ENCODE measurements around the gene KRT78. TPM values are rescaled to one million over a fixed set of nuclear protein-coding genes. Genes with fewer than 3 reads are reported as not detected.
A peak's percentile ranks its signal among the peaks of the same experiment; 100 is the strongest.

KRT78 gene
- polyA plus RNA-seq, 2 of the 4 experiments (the other 2 are of a cell fraction): 0.09 to 0.12 TPM

DNA sequence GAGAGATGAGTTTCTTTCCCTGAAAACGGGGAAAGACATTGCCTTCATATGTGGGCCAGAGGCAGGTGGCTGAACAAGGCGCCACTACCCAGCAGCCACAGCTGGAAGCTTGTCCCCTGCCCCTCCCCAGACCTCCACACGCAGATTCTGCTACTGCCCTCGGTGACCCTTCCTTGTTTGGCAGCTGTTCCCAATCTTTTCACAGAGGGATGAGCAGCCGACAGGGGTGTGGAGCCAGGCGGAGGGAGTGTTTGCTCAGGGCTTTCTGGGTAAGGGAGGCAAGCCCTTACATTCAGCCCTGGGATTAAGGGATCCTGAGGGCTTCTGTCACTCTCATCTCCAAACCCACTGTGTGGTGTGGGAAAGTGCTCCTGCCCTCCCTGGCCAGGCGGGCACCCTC is 30.4 kb downstream of the KRT78 start:
- H3K4me2 ChIP-seq: no peak overlapping the region; the same call in 2 of the 3 replicates
- ATAC-seq (no peak), FAIRE-seq (no peak), DNase-seq (ENCODE audit: low read depth in 1 of 2, low spot score in 1 of 2) (no peak)
- CTCF ChIA-PET: interaction anchor here (1.3 to 2.2 kb wide), 6 partner anchors 10 to 235 kb away, joined by 3 to 5 read pairs (median 4); no protein-coding TSS in a partner anchor
- no peaks in the 10 kb centered on the region for H3K9me3 ChIP-seq
- peak overlapping the region in 1 of 2 experiments; percentile 47; a peak in 3 of 6 replicates for H3K27ac ChIP-seq
- H3K4me3 ChIP-seq: no peak overlapping the region
- POLR2A ChIA-PET: no interaction called here
- whole genome bisulfite sequencing (ENCODE audit: missing lambda C conversion rate): 37% methylated on average over 7 of the region's 7 CpGs
- TF ChIP-seq HOXA7 (CRISPR knock-in tag; IDR thresholded peaks at IDR 0.05) (no peak), HEYL (CRISPR knock-in tag; IDR thresholded peaks at IDR 0.05) (no peak), SMC3 (IDR thresholded peaks at IDR 0.05) (no peak), EHF (CRISPR knock-in tag; IDR thresholded peaks at IDR 0.05) (no peak), ZC3H11A (IDR thresholded peaks at IDR 0.05) (no peak), CHD4 (IDR thresholded peaks at IDR 0.05; ENCODE audit: borderline replicate concordance) (no peak), KDM5A (IDR thresholded peaks at IDR 0.05) (no peak), MYC (IDR thresholded peaks at IDR 0.05; ENCODE audit: borderline replicate concordance, low read length) (no peak)
- TF ChIP-seq, protein P1, sequence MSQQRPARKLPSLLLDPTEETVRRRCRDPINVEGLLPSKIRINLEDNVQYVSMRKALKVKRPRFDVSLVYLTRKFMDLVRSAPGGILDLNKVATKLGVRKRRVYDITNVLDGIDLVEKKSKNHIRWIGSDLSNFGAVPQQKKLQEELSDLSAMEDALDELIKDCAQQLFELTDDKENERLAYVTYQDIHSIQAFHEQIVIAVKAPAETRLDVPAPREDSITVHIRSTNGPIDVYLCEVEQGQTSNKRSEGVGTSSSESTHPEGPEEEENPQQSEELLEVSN (IDR thresholded peaks at IDR 0.05; ENCODE audit: borderline replicate concordance, low read depth): no peak
- TF ChIP-seq, protein P2, sequence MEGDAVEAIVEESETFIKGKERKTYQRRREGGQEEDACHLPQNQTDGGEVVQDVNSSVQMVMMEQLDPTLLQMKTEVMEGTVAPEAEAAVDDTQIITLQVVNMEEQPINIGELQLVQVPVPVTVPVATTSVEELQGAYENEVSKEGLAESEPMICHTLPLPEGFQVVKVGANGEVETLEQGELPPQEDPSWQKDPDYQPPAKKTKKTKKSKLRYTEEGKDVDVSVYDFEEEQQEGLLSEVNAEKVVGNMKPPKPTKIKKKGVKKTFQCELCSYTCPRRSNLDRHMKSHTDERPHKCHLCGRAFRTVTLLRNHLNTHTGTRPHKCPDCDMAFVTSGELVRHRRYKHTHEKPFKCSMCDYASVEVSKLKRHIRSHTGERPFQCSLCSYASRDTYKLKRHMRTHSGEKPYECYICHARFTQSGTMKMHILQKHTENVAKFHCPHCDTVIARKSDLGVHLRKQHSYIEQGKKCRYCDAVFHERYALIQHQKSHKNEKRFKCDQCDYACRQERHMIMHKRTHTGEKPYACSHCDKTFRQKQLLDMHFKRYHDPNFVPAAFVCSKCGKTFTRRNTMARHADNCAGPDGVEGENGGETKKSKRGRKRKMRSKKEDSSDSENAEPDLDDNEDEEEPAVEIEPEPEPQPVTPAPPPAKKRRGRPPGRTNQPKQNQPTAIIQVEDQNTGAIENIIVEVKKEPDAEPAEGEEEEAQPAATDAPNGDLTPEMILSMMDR (IDR thresholded peaks at IDR 0.05): no peak
- TF ChIP-seq, protein P3, sequence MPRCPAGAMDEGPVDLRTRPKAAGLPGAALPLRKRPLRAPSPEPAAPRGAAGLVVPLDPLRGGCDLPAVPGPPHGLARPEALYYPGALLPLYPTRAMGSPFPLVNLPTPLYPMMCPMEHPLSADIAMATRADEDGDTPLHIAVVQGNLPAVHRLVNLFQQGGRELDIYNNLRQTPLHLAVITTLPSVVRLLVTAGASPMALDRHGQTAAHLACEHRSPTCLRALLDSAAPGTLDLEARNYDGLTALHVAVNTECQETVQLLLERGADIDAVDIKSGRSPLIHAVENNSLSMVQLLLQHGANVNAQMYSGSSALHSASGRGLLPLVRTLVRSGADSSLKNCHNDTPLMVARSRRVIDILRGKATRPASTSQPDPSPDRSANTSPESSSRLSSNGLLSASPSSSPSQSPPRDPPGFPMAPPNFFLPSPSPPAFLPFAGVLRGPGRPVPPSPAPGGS (IDR thresholded peaks at IDR 0.05): no peak
- H3K4me1 ChIP-seq: peaks cover 51% of the 10 kb centered on the region

DNA sequence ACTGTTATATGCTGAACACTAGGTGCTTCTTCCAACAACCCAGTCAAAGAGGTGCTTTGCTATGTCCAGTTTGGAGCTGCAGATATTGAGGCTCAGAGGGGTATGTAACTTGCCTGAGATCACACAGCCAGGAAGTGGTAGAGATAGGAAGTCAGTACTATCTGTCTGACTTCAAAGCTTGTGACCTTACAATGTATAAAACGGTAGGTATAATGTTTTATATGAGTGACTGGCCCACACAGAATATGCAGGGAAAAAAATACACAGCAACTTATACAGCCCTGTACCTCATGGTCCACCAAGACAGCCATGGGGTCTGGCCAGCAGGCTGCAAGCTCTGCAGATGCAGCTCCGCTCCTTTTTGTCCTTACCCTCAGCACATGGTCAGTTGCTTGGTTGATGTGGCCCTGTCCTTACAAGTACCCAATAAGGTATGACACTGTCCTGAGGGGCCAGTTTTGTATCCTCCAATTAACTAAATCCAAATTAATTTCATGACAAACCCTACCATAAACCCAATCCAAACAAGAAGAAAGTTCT is 31.0 kb downstream of the KRT78 start:
- TF ChIP-seq FOSL2 (IDR thresholded peaks at IDR 0.05): no peak
- TF ChIP-seq FOSL2 (CRISPR knock-in tag; IDR thresholded peaks at IDR 0.05): no peak
- ChIA-PET CTCF (interaction anchor here (0.7 to 2.2 kb wide), 8 partner anchors 9 to 234 kb away, joined by 3 to 5 read pairs (median 4); no protein-coding TSS in a partner anchor), POLR2A (interaction anchor here (0.5 kb wide), 1 partner anchor 485 kb away, joined by 3 read pairs; no protein-coding TSS in a partner anchor)
- H3K4me1 ChIP-seq: peaks cover 46% of the 10 kb centered on the region
- ATAC-seq (no peak), FAIRE-seq (no peak), DNase-seq (ENCODE audit: low read depth in 1 of 2, low spot score in 1 of 2) (no peak)
- H3K9me3 ChIP-seq: no peaks in the 10 kb centered on the region
- H3K27ac ChIP-seq: no peak overlapping the region; a peak in 1 of 6 replicates
- H3K4me3 ChIP-seq: no peak overlapping the region
- 92% methylated on average over 2 of the region's 2 CpGs for WGBS (ENCODE audit: missing lambda C conversion rate)
- H3K4me2 ChIP-seq: no peak overlapping the region

DNA sequence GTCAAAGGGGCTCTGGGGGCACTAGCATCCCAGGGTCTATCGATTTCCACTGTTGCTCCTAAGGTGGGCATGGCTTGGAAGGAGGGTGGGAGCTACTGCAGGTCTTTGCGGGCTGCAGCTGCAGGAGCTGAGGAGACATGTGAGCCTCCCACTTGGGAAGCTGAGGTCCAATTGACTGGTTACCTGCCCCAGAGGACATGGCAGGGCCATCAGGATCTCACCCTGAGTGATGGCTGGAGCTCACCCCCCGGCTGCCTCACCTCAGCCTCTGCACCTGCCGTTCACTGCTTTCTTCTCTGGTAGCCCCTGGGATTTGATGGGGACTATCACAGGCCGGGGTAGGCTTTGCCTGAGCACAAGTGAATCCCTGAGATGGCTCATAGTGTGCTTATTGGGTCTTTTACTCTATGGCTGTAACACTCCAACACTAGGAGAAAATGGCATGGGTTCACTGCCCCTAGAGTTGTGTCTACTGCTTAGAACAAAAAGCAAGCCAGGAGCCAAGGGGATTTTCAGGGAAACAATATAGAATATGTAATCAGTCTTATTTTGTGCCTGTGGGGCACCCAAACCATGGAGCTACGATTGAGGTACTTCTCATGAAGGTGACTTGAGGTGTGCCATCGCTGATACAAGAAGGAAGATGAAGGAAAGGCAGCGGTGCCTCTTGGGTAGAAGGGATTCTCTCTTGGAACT is 31.6 kb downstream of the KRT78 start:
- WGBS (ENCODE audit: missing lambda C conversion rate): 86% methylated on average over 7 of the region's 8 CpGs
- peaks cover 39% of the 10 kb centered on the region for H3K4me1 ChIP-seq
- ChIA-PET POLR2A (no interaction called here), CTCF (interaction anchor here (0.6 to 2.2 kb wide), 12 partner anchors 8 to 379 kb away, joined by 3 to 5 read pairs (median 4); no protein-coding TSS in a partner anchor)
- H3K9me3 ChIP-seq: no peaks in the 10 kb centered on the region
- H3K4me2 ChIP-seq: no peak overlapping the region
- H3K27ac ChIP-seq: no peak overlapping the region
- ATAC-seq (no peak), FAIRE-seq (no peak), DNase-seq (ENCODE audit: low read depth in 1 of 2, low spot score in 1 of 2) (no peak)
- no peak overlapping the region for H3K4me3 ChIP-seq
- TF ChIP-seq FOSB (CRISPR knock-in tag; IDR thresholded peaks at IDR 0.05) (no peak), MAFK (IDR thresholded peaks at IDR 0.05; ENCODE audit: partially characterized antibody) (no peak), EHF (CRISPR knock-in tag; IDR thresholded peaks at IDR 0.05) (no peak), ZNF302 (CRISPR knock-in tag; IDR thresholded peaks at IDR 0.05) (no peak), NPAS2 (CRISPR knock-in tag; IDR thresholded peaks at IDR 0.05; ENCODE audit: borderline replicate concordance) (no peak), SREBF2 (IDR thresholded peaks at IDR 0.05) (no peak), KDM1A (IDR thresholded peaks at IDR 0.05; ENCODE audit: low read depth) (no peak), CHD2 (IDR thresholded peaks at IDR 0.05; ENCODE audit: low read length, partially characterized antibody) (no peak), HOXA7 (CRISPR knock-in tag; IDR thresholded peaks at IDR 0.05) (no peak), ZSCAN20 (CRISPR knock-in tag; IDR thresholded peaks at IDR 0.05) (no peak), RCOR1 (IDR thresholded peaks at IDR 0.05; ENCODE audit: low read depth, low read length) (no peak), CHD4 (IDR thresholded peaks at IDR 0.05; ENCODE audit: borderline replicate concordance) (no peak), RAD21 (conservative IDR thresholded peaks at IDR 0.05 in 1 of 2, IDR thresholded peaks at IDR 0.05 in 1 of 2) (no peak)

Data from A549 (cell line).